ENCODE data around the gene HAUS5.

The HAUS5 gene

GRCh38 chr19:35608251-35608650 is 4.3 kb upstream of the HAUS5 start:
- DNase-seq (ENCODE audit: low spot score), result no peak

- DNase-seq (ENCODE audit: low spot score), result no peak
Observed at GRCh38 chr19:35609851-35610353, 2.6 kb upstream of the HAUS5 start.

- no peak for DNase-seq (ENCODE audit: low spot score)
Observed at GRCh38 chr19:35612224-35612558, 344 bp upstream of the HAUS5 start.

- DNase-seq (ENCODE audit: low spot score), result no peak
Observed at GRCh38 chr19:35613574-35613973, 1.0 kb downstream of the HAUS5 start.

GRCh38 chr19:35615036-35615435 is 2.5 kb downstream of the HAUS5 start:
- no peak for DNase-seq (ENCODE audit: low spot score)

GRCh38 chr19:35618857-35619256 is 6.3 kb downstream of the HAUS5 start:
- no peak for DNase-seq (ENCODE audit: low spot score)

- DNase-seq (ENCODE audit: low spot score), result no peak
Observed at GRCh38 chr19:35619290-35619923, 6.9 kb downstream of the HAUS5 start.

GRCh38 chr19:35620001-35620400 is 7.5 kb downstream of the HAUS5 start:
- no peak for DNase-seq (ENCODE audit: low spot score)

- DNase-seq (ENCODE audit: low spot score), result no peak
Observed at GRCh38 chr19:35621708-35622107, 9.2 kb downstream of the HAUS5 start.

- DNase-seq (ENCODE audit: low spot score), result no peak
Observed at GRCh38 chr19:35622750-35623149, 10.2 kb downstream of the HAUS5 start.

- DNase-seq (ENCODE audit: low spot score), result no peak
Observed at GRCh38 chr19:35623327-35624010, 10.9 kb downstream of the HAUS5 start.

GRCh38 chr19:35628264-35628564 is 15.7 kb downstream of the HAUS5 start:
- no peak for DNase-seq (ENCODE audit: low spot score)

GRCh38 chr19:35628565-35629331 is 16.2 kb downstream of the HAUS5 start, which contains the start of gene RBM42:
Gene RBM42, plus strand, starts transcription at chr19:35629036. Its CDS starts 118 bp downstream, at chr19:35629154.
- DNase-seq (ENCODE audit: low spot score), result peak; percentile 99

- DNase-seq (ENCODE audit: low spot score), result no peak
Observed at GRCh38 chr19:35629332-35629633, 16.7 kb downstream of the HAUS5 start.

- DNase-seq (ENCODE audit: low spot score), result no peak
Observed at GRCh38 chr19:35633727-35634440, 21.3 kb downstream of the HAUS5 start.

- DNase-seq (ENCODE audit: low spot score), result no peak
Observed at GRCh38 chr19:35636651-35637050, 24.1 kb downstream of the HAUS5 start.

GRCh38 chr19:35637165-35637564 is 24.6 kb downstream of the HAUS5 start:
- no peak for DNase-seq (ENCODE audit: low spot score)

GRCh38 chr19:35639321-35639639 is 26.7 kb downstream of the HAUS5 start:
- no peak for DNase-seq (ENCODE audit: low spot score)

GRCh38 chr19:35639863-35640262 is 27.3 kb downstream of the HAUS5 start:
- no peak for DNase-seq (ENCODE audit: low spot score)

GRCh38 chr19:35641515-35642151 is 29.1 kb downstream of the HAUS5 start, which contains the start of gene ETV2:
Gene ETV2, plus strand, starts transcription at chr19:35641745. Its CDS starts 716 bp downstream, at chr19:35642461.
- DNase-seq (ENCODE audit: low spot score), result no peak

GRCh38 chr19:35642312-35642711 is 29.8 kb downstream of the HAUS5 start:
- DNase-seq (ENCODE audit: low spot score), result no peak

GRCh38 chr19:35642798-35643254 is 30.3 kb downstream of the HAUS5 start:
- no peak for DNase-seq (ENCODE audit: low spot score)

All from RKO (cell line).